ENCODE data around the gene ELAC2.

The ELAC2 gene

GRCh38 chr17:13017655-13018459 is at the start of gene ELAC2:
TSS of gene ELAC2 (minus strand) at chr17:13018027. CDS start at chr17:13017947, 80 bp downstream.
- peak; percentile 98 for DNase-seq (ENCODE audit: low read depth)

GRCh38 chr17:13065032-13065431 is 47.2 kb upstream of the ELAC2 start:
- DNase-seq (ENCODE audit: low read depth) = no peak

GRCh38 chr17:13055131-13055530 is 37.3 kb upstream of the ELAC2 start:
- DNase-seq (ENCODE audit: low read depth) = no peak

GRCh38 chr17:13054666-13055065 is 36.8 kb upstream of the ELAC2 start:
- DNase-seq (ENCODE audit: low read depth) = no peak

GRCh38 chr17:13051915-13052314 is 34.1 kb upstream of the ELAC2 start:
- no peak for DNase-seq (ENCODE audit: low read depth)

GRCh38 chr17:13047011-13047606 is 29.3 kb upstream of the ELAC2 start:
- DNase-seq (ENCODE audit: low read depth) = no peak

- no peak for DNase-seq (ENCODE audit: low read depth)
Measured at GRCh38 chr17:13046361-13046760, 28.5 kb upstream of the ELAC2 start.

GRCh38 chr17:13044572-13045065 is 26.8 kb upstream of the ELAC2 start:
- no peak for DNase-seq (ENCODE audit: low read depth)

GRCh38 chr17:13038931-13039665 is 21.3 kb upstream of the ELAC2 start:
- no peak for DNase-seq (ENCODE audit: low read depth)

GRCh38 chr17:13036751-13037150 is 18.9 kb upstream of the ELAC2 start:
- DNase-seq (ENCODE audit: low read depth) = no peak

GRCh38 chr17:13035420-13035819 is 17.6 kb upstream of the ELAC2 start:
- DNase-seq (ENCODE audit: low read depth) = no peak

- DNase-seq (ENCODE audit: low read depth) = peak; percentile 23
Measured at GRCh38 chr17:13031718-13032350, 14.0 kb upstream of the ELAC2 start.

GRCh38 chr17:13030459-13031300 is 12.9 kb upstream of the ELAC2 start:
- peak; percentile 42 for DNase-seq (ENCODE audit: low read depth)

- DNase-seq (ENCODE audit: low read depth) = no peak
Measured at GRCh38 chr17:13030056-13030455, 12.2 kb upstream of the ELAC2 start.

GRCh38 chr17:13029340-13029739 is 11.5 kb upstream of the ELAC2 start:
- DNase-seq (ENCODE audit: low read depth) = no peak

- DNase-seq (ENCODE audit: low read depth) = no peak
Measured at GRCh38 chr17:13027246-13027645, 9.4 kb upstream of the ELAC2 start.

- no peak for DNase-seq (ENCODE audit: low read depth)
Measured at GRCh38 chr17:13025687-13026086, 7.9 kb upstream of the ELAC2 start.

GRCh38 chr17:13025258-13025627 is 7.4 kb upstream of the ELAC2 start:
- DNase-seq (ENCODE audit: low read depth) = no peak

- DNase-seq (ENCODE audit: low read depth) = peak; percentile 35
Measured at GRCh38 chr17:13024526-13025257, 6.9 kb upstream of the ELAC2 start.

- no peak for DNase-seq (ENCODE audit: low read depth)
Measured at GRCh38 chr17:13024016-13024415, 6.2 kb upstream of the ELAC2 start.
